ENCODE data around the gene PHEX.

The PHEX gene

DNA sequence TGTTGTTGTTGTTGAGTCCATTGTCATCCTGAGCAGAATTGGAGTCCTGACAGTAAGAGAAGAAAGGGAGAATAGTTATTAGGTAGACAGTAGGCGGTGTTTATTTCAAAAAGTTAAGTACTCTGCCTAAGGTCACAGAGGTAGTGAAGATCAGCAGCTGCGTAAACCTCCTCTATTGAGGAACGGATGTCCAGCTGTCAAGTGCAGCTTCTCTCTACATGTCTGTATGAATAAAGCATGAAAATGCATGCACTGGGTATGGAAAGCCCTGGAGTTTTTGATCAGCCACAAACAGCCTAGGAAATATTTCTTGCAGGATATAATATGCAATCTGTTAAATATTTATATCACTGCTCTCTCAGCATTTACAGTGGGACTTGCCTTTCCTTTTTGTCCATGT lies 131.2 kb downstream of the PHEX start:
- Mint-ChIP-seq H3K27ac (no peak overlapping the region), H3K36me3 (ENCODE audit: low read depth) (peaks cover 4% of the 10 kb centered on the region), H3K9me3 (peaks cover 10% of the 10 kb centered on the region), H3K4me3 (no peak overlapping the region), H3K4me1 (peaks cover 21% of the 10 kb centered on the region), H3K27me3 (ENCODE audit: low read depth, poor library complexity) (peaks cover 3% of the 10 kb centered on the region)
- no peak for DNase-seq
- TF ChIP-seq, protein P1, sequence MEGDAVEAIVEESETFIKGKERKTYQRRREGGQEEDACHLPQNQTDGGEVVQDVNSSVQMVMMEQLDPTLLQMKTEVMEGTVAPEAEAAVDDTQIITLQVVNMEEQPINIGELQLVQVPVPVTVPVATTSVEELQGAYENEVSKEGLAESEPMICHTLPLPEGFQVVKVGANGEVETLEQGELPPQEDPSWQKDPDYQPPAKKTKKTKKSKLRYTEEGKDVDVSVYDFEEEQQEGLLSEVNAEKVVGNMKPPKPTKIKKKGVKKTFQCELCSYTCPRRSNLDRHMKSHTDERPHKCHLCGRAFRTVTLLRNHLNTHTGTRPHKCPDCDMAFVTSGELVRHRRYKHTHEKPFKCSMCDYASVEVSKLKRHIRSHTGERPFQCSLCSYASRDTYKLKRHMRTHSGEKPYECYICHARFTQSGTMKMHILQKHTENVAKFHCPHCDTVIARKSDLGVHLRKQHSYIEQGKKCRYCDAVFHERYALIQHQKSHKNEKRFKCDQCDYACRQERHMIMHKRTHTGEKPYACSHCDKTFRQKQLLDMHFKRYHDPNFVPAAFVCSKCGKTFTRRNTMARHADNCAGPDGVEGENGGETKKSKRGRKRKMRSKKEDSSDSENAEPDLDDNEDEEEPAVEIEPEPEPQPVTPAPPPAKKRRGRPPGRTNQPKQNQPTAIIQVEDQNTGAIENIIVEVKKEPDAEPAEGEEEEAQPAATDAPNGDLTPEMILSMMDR (IDR thresholded peaks at IDR 0.05), result no peak

DNA sequence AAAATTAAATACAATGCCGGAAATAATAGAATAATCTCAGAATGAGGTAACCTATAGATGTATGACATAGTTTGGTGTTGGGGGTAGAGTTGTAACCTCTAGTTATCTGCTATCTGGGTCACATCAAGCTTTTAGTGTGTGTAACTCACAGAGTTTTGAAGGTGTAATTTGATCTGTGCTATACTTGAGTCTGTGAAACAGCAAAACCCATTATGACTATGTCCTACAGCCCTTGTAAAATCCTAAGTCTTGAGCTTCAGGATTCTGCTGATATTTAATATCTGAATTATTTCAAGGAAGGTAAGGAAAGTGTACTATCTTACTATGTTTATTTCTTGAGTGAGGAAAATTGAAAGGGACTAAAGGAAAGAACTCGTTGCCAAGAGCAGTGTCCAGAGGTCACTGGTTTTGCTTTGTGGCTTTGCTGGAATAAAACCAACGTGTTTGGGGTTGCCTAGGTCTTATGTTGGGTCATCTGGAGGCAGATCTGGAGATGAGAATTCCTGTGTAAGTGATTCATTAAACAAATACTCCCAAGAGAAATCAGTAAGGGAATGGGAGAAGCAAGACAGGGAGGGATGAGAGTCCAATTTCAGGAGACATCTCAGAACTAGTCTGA lies 132.8 kb downstream of the PHEX start:
- H3K4me1 Mint-ChIP-seq, result peaks cover 11% of the 10 kb centered on the region
- TF ChIP-seq, protein P1 (IDR thresholded peaks at IDR 0.05), result no peak
- peak overlapping the region; percentile 74 for H3K27ac Mint-ChIP-seq
- H3K27me3 Mint-ChIP-seq (ENCODE audit: low read depth, poor library complexity), result peaks cover 3% of the 10 kb centered on the region
- H3K36me3 Mint-ChIP-seq (ENCODE audit: low read depth), result peaks cover 4% of the 10 kb centered on the region
- no peak overlapping the region for H3K4me3 Mint-ChIP-seq
- DNase-seq, result no peak
- H3K9me3 Mint-ChIP-seq, result peaks cover 10% of the 10 kb centered on the region

DNA sequence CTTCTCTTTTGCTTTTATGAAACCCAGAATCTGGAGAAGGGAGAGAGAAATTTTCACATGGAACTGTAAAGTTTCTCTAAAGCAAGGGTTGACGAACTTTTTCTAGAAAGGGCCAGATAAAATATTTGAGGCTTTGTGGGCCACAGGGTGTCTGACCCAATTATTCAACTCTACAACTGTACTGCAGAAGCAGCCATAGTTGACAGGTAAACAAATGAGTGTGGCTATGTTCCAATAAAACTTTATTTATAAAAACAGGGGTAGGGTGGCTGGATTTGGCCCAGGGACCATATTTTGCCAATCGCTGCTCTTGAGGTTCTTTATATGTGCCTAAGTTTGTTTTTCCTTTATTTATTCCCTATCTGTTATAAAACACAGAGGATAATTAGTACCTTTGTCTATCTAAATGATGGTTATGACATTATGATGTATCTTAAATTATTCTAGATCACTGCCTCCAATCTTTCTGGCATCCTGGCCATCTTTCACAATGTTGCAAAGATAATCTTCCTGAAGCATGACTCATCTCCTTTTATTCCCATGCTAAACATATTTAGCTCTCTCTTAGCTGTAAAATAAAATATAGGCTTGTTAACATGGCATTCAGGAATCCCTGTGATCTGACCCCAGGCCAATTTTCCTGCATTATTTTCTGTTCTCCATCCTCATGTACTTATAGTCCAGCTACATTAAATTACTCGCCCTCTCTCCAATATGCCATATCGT lies 133.8 kb downstream of the PHEX start:
- Mint-ChIP-seq H3K27ac (peak overlapping the region; percentile 74), H3K9me3 (peaks cover 10% of the 10 kb centered on the region), H3K4me3 (no peak overlapping the region), H3K4me1 (peaks cover 14% of the 10 kb centered on the region), H3K27me3 (ENCODE audit: low read depth, poor library complexity) (peaks cover 3% of the 10 kb centered on the region), H3K36me3 (ENCODE audit: low read depth) (peaks cover 4% of the 10 kb centered on the region)
- no peak for DNase-seq
- TF ChIP-seq, protein P1 (IDR thresholded peaks at IDR 0.05), result no peak

DNA sequence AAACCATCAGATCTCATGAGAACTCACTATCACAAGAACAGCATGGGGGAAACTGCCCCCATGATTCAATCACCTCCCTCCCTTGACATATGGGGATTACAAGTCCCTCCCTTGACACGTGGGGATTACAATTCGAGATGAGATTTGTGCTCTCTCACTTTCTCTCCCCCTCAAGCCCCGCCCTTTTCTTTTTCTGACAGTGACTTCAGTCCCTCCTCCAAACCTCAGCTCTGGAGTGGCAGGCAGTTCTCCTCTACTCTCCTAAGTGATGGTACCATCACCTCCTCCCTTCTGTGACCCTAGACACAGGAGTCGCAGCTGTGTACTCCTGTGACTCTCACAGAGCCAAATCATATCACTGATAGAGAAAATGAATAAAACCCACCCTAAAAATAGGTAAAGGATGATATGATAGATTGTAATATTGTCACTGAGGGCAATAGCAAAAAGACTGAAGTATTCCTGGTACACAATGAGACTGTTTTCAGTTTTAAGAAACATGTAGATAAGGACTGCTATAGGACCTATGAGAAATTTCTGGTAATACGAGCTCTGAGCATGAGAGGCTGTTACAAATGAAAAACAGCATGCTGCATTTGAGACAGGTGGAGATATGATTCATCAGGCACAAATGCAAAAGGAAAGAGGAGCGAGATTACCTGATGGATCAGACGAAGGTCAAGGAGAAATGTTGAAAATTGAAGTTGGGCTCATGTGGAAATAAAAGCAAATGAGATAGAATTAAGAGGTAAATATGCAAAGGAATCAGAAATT lies 139.3 kb downstream of the PHEX start:
- Mint-ChIP-seq H3K27me3 (ENCODE audit: low read depth, poor library complexity) (peaks cover 5% of the 10 kb centered on the region), H3K36me3 (ENCODE audit: low read depth) (no peaks in the 10 kb centered on the region), H3K4me3 (no peak overlapping the region), H3K27ac (peak overlapping the region; percentile 4), H3K9me3 (no peaks in the 10 kb centered on the region), H3K4me1 (peaks cover 18% of the 10 kb centered on the region)
- TF ChIP-seq, protein P1 (IDR thresholded peaks at IDR 0.05), result no peak
- DNase-seq, result no peak

DNA sequence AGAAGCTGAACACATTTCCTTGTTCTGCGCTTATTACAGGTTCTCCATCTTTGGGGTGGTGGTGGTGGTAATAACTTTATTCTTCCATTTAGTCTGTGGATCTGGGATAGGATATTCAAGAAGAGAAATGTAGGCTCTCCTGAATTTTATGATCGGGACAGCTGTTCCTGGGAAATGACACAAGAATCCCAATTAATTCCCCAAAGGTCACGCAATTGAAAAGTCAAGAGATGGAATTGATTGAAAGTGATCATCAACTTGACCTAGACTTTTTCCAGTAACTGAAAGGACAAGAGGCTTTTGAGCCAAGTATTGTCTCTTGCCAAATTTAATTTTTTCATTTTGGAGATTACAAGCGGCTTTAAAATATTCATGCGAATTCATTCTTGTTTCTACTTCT lies 141.8 kb downstream of the PHEX start:
- Mint-ChIP-seq H3K4me1 (peaks cover 18% of the 10 kb centered on the region), H3K27ac (no peak overlapping the region), H3K36me3 (ENCODE audit: low read depth) (no peaks in the 10 kb centered on the region), H3K27me3 (ENCODE audit: low read depth, poor library complexity) (peaks cover 5% of the 10 kb centered on the region), H3K4me3 (no peak overlapping the region), H3K9me3 (no peaks in the 10 kb centered on the region)
- TF ChIP-seq, protein P1 (IDR thresholded peaks at IDR 0.05), result no peak
- DNase-seq, result no peak

Data from nephron progenitor cell (in vitro differentiated cells).